MM.1S (cell line): ENCODE data around the gene CABP4.

Source experiments
- EZH2 ChIP-seq: fragments of 300-600 bp; sonication (generic); optimal IDR thresholded peaks from 2 replicates; pipeline ENCODE3; 2017; ENCODE audit warnings: low read depth, mild to moderate bottlenecking, antibody characterized with exemption, low read length, mixed read lengths
- EZH2phosphoT487 ChIP-seq: fragments of 300-600 bp; sonication (generic); IDR thresholded peaks from 2 replicates; pipeline ENCODE4 v1.6.1; 2018; ENCODE audit warnings: antibody characterized with exemption, low read length
- TF ChIP-seq, protein P1 (sequence below): fragments of 300-600 bp; sonication (generic); IDR thresholded peaks from 2 replicates; pipeline ENCODE4 v1.5.1; 2016; ENCODE audit warnings: antibody characterized with exemption, low read length, mixed read lengths

DNA sequence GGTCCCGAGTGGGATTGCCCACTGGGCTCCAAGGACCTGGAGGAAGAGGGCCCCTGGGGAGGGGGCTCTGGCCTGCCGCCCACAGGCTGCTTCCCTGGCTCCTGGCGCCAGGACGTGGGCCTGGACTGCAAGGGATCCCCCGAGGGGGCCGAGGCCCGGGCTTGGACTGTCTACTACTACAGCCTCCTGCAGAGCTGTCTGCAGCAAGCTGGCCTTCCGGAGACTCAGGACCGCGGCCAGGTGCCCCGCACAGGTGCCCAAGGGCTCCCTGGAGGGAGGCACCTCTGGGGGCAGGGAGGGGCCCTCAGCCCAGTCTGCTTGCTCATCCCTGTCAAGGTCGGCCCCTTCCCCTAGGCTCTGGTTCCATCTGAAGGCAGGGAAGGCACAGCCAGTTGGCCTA is 37.7 kb upstream of the CABP4 start:
- no peak for TF ChIP-seq EZH2phosphoT487
- TF ChIP-seq, protein P1, sequence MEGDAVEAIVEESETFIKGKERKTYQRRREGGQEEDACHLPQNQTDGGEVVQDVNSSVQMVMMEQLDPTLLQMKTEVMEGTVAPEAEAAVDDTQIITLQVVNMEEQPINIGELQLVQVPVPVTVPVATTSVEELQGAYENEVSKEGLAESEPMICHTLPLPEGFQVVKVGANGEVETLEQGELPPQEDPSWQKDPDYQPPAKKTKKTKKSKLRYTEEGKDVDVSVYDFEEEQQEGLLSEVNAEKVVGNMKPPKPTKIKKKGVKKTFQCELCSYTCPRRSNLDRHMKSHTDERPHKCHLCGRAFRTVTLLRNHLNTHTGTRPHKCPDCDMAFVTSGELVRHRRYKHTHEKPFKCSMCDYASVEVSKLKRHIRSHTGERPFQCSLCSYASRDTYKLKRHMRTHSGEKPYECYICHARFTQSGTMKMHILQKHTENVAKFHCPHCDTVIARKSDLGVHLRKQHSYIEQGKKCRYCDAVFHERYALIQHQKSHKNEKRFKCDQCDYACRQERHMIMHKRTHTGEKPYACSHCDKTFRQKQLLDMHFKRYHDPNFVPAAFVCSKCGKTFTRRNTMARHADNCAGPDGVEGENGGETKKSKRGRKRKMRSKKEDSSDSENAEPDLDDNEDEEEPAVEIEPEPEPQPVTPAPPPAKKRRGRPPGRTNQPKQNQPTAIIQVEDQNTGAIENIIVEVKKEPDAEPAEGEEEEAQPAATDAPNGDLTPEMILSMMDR = no peak
- no peak for TF ChIP-seq EZH2
